Gastroesophageal sphincter (tissue), 3 donors: ENCODE results near the gene DNAI2.

Source experiments
- CTCF ChIP-seq, 4 experiments: fragments of 200-600 bp in 2 of 4; fragments of 450-650 bp in 2 of 4; sonication (generic) in 1 of 4; IDR thresholded peaks; one replicate each; pipeline ENCODE4 v1.5.1; 2017 to 2019; ENCODE audit warnings: antibody characterized with exemption in 4 of 4, mild to moderate bottlenecking in 2 of 4, moderate library complexity in 2 of 4
- POLR2AphosphoS5 ChIP-seq: sonication (generic); formaldehyde crosslinking; IDR thresholded peaks from one replicate; pipeline ENCODE4 v1.6.1; 2017; ENCODE audit warnings: antibody characterized with exemption

- TF ChIP-seq CTCF (IDR thresholded peaks at IDR 0.05) (no peak), POLR2AphosphoS5 (no peak)
Observed at GRCh38 chr17:74239172-74239571, 34.9 kb upstream of the DNAI2 start.
